ENCODE data around the gene NCR3LG1.
A peak's percentile ranks its signal among the peaks of the same experiment; 100 is the strongest.

NCR3LG1 gene, protein sequence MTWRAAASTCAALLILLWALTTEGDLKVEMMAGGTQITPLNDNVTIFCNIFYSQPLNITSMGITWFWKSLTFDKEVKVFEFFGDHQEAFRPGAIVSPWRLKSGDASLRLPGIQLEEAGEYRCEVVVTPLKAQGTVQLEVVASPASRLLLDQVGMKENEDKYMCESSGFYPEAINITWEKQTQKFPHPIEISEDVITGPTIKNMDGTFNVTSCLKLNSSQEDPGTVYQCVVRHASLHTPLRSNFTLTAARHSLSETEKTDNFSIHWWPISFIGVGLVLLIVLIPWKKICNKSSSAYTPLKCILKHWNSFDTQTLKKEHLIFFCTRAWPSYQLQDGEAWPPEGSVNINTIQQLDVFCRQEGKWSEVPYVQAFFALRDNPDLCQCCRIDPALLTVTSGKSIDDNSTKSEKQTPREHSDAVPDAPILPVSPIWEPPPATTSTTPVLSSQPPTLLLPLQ

DNA sequence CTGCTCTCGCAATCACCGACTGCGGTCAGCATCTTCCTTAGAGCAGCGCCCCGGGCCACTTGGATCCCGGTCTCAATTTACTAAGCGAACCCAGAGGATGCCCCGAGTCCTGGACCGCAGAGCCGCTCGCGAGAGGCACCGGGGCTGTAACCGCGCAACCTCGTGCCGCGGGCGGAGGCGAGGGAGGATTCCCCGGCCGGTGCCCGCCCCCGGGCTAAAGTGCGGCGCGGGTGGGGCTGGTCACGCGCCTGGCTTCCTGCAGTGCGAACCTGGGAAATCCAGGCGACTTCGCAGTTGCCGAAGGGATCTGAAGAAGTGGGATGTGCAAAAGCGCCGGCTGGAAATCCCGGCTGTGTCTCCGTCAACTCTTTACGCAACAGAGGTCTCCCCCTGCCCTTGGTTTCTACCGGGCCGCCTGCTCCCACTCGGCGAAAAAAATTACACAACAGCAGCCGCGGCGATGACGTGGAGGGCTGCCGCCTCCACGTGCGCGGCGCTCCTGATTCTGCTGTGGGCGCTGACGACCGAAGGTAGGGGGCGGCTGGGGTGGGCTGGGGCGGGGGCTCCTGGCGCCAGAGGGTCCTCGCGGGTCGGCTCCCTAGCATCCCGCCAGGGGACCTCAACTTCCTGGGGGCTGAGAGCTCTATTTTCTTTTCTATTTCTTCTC is at the start of gene NCR3LG1:
Gene NCR3LG1 (plus strand): TSS at position 291 of the 667 bp plus-strand sequence. CDS start 170 bp downstream, at position 461.
- peak; percentile 95 for DNase-seq

DNA sequence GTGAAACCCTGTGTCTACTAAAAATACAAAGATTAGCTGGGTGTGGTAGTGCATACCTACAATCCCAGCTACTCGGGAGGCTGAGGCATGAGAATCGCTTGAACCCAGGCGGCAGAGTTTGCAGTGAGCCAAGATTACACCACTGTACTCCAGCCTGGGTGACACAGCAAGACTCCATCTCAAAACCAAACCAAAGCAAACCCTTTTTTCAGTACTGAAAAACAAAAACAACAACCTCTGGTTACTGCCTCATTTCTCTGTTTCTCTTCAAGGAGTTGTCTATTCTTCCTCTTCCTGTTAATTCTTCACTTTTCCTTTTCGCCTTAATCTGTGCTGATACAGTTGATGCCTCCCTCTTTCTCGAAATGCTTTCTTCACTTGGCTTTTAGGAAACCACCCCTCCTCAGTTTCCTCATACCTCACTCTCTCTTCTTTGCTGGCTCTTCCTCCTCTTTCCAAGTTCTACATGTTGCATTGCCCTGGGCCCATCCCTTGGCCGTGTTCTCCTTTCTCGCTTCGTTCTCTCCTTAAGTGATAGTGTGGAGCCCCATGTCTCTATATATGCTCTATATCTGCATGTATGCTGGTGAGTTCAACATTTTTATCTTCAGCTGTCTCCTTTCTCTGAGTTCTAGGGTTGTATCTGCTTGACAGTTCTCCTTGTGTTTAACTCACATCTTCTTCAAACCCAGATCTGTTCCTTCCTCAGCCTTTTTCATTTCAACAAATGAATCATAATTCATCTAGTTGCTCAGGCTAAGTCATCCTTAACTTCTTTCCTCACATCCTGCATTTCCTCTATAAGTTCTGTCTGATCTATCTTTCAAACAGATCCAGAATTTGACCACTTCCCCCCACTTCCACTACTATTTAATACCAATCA is 38.0 kb upstream of the NCR3LG1 start:
- DNase-seq, result no peak

DNA sequence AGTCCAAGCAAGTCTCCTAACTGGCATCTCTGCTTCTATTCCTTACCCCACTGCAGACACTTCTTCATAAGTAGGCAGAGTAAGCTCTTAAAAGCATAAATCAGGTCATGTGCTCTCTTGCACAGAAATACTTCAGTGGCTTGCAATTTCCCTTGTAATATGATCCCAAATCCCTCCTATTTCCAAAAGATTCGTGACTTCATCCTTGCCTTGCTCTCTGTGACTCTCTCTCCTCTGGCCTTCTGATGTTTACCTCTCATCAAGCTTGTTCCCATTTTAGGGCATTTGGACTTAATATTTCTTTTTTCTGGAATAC is 37.4 kb upstream of the NCR3LG1 start:
- no peak for DNase-seq

DNA sequence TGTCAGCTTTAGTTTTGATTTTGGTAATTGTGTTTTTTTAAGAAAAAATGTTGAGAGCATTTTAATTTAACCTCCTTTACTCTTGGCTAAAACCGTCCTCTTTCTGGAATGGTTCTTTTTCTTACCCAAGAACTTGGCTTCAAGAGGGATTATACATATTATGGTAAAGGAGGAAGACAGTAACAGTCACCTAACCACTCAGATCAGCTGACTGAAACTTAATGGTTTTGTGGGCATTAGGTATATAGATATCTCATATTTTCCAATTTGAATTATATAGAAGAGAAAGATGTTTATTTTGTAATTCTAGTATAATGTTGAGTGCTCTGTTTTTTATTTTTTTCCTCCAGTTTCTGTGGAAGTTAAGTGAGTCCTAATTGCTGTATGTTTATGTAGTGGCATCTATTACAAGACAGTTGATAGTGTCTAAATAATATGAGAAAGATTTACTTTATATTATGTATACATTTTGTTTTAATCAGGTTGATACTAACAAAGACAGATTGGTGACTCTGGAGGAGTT is 36.6 kb upstream of the NCR3LG1 start:
- DNase-seq, result no peak

DNA sequence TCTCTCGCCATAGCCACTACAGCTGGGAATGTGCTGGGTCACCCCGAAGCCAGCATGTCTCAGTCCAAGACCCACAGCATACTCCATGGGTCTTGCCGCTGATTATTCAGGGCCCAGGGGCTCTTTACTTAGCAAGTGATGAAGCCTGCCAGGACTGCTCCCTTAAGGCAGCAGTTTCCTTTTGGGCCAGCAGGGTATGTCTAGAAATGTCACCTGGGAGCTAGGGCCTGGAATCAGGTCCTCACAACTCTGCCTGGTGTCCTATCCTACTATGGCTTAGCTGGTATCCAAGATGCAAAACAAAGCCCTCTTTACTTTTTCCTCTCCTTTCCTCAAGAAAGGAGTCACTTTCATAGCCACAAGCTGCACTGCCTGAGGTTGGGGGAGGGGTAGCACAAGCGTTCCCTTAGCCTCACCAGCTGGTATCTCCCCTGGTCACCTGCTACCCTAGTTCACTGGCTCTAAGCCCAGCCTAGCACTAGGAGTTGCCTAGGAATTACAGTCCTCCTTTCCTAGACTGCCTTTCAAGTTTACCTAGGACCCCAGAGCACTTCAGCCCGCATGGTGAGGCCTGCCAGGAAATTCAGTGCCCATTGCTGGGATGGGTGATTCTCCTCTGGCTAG is 22.6 kb upstream of the NCR3LG1 start:
- no peak for DNase-seq

DNA sequence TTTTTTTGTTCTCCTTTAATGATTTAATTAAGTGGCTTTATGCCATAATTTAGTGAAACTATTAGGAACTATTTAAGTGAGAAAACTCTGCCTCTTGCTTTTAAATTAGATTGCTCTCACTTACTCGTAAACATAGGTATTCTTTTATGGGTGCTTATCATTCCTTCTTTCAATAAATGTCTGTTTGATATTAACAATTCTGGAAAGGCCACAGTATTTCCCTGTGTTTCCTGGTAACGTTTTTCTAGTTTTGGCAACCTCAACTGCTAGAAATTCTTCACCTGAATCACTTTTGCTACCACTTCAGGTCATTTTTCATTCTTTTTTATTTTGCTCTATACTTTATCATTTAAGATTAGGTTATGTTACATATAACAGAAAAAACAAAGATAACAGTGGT is 19.9 kb upstream of the NCR3LG1 start:
- DNase-seq, result no peak

DNA sequence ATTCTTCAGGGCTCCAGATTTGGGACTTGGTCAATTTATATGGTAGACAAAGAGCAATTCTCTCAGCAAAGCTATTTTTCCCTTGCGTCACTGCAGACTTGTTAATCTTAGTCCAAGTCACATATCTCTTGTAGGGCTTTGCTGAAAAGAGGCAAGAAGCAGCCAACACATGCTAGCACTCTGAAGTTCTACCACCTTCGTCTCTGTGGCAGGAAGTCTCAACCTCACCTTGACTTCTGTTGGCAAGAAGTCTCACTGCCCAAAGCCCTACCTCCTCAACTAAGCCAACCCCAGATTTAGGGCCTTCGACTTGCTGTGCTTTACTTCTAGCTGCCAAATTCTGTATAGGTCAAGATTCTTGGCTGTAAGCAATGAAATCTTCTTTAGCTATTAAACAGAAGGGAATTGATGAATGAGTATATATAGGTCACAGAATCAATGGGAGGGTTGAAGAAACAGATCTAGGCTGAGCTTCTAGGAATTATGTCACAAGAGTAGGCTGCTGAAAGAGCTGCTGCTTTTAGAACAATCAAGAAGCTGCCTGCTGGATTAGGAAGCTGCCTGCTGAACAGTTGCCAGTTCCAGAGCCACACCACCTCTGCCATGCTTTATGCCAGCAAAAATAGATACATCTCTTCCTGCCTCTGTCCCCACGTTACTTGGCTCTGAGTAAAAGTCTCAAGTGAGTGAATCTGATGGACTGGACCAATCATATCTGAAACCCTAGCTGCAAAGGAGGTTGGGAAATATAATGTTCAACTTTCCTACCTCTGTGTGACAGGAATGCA is 17.6 kb upstream of the NCR3LG1 start:
- DNase-seq, result no peak

DNA sequence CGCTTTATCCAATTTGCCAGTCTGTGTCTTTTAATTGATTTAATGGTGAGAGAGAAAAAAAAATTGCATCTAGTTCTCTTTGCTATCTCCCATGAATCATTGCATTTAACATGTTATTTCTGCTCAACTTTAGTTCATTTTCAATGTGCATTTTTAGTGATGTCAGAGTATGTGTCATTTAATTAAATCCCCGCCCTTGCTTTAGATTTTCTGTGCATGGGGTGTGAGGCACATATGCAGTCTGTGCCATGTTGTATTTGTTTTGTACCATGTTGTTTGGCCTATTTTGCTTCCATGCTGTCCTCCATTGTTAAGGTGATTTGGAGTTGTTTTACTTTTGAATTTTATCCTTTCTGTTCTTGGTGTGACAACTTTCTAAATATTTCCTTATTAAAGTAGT is 8.3 kb upstream of the NCR3LG1 start:
- no peak for DNase-seq

DNA sequence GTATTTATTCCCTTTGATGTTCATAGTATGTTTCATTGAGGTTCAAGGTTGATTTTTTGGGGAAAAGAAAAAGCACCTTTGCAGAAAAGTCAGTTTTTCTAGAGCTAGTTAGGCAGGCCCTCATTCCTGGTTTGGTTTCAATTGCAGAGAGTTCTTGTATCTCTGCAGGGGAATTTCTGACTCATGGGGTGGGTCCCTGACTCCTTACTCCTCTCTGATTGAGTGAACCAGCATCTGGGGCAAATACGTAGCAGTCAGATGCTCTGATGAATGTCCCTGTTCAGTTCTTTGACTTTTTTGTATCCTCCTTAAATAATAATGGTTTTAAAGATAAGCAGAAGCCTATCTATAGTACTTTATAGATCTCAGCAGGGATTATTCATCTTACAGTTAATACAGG is 7.7 kb upstream of the NCR3LG1 start:
- DNase-seq, result peak; percentile 5

DNA sequence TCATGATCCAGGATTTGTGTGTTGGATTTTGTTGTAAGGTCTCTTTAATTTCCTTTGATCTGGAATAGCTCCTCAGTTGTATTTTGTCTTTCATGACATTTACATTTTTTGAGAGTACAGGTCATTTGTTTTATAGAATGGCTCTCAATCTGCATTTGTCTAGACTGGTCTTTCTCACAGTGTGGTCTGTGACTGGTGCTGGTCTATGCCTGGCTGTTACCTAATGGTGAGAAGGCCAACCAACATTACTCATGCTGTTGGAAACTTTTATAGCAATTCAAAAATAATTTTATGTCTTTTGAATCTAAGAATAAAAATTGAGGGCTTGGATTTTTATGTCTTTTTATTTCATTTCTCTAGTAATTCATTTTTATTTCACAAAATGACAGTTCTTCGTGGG is 3.9 kb upstream of the NCR3LG1 start:
- no peak for DNase-seq

DNA sequence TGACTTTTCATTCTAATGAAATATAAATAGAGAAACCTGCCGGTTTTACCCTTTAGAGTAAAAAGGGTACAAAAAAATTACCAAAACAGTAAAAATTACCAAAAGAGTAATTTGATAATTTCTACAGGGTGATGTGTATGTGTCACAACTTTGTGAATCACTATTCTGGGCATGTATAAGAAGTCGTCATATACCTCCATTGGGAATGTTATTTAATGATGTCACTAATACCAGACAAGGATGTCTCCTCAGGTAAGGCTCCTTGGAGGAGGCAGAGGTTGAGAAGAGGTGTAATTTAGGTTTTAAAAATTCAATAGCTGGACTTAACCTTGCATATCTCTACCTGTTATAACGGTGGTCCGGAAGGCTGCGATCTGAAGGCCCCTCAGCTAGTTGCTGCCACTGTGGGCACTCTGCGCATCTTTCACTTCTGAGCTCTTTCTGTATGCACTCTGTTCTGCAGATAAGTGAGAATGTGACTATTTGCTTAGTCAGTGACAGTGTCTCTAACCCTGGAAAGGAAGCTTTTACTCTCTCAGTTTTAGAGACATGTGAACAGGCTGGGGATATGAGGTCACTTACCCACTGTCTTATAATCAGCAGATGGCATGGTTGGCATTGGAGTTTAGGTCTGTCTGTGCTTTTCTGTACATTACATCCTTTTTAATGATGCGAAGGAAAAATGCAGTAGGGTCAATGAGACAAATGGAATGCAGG is 987 bp upstream of the NCR3LG1 start:
- peak; percentile 50 for DNase-seq

DNA sequence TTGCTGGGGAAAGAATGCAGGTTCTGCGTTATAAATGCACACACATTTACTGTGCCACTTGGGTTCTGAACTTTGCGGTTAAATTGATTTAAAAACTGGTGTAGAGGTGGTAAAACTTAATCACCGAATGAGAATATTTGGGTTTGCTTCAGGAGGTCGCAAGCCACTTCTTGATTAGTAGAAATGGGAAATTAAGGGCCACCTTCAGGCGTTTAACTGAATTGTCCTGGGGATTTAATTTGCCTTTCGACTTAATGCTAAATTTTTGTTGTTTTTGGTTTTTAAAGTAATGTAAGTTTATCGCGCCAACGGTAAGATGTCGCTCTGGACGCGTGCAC is 459 bp upstream of the NCR3LG1 start:
- no peak for DNase-seq

DNA sequence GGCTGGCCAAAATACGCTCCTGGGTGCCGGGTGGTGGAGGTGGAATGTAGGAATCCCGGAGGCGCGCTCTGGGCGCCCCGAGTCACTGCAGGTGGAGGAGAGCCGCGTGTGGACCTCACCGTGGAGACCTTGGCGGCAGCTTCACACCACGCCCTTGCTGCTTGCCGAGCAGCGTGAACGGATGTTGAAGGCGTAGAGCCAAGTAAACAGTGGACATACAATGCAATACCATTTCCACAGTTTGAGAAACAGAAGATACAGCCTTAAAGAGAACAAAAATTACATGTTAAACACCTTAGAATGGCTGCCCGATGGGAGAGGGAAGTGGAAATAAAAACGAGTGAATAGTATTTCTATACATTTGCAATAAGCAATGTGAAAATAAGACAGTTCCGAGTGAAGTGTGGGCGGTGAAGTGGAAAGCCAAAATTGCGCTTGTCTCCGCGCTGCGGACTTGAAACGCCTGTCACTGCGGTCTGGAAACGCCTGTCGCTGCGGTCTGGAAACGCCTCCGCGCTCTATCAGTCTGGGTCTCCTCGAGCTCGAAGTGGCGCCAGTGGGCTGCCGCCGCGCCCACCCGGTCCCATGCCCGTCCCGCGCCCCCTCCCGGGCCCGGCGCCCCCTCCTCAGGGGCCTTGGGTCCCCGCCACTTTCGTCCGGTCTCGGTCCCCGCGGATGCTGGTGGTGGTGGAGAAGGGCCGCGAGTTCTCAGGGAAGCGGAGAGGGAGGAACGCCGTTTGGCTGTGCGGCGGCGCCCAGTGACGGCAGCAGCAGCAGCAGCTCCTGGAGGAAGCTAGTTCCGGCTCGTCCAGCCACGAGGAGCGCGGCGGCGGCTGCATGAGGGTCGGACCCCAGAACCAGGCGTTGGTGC is 1.6 kb downstream of the NCR3LG1 start:
- DNase-seq, result peak; percentile 75

DNA sequence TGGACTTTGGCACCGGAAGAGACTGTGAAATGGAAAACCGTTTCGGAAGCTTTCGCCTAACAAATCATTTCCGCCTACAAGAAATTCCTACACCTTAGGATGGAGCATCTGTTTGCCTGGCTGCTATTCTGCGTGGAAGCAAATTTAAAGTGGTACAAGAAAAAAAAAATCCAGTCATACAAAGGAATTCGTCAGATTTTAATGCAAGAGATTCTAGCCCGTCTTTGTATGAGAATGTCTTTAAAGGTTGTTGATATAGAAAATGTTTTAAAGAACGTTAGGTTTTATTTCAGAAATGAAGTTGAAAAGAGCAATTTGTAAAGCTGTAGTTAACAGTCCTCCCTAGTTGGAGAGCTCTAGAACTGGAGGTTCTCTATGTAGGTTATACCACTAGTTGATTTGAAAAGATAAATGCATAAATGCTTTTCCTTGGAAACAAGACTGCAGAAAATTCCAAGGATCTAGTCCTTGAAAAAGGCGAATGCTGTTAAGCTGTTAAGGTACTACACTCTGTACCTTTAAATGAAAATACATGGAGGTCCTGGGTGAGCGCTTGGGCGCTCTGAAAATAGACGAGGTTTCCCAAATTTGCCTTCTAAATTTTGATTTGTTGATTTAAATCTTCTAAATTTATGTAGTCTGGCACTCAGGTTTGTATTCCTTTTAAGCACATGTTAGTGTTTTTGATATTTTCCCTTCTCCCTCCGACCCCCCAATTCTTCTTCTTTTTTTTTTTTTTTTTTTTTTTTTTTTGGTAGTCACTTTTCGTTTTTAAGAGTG is 2.4 kb downstream of the NCR3LG1 start:
- DNase-seq, result no peak

DNA sequence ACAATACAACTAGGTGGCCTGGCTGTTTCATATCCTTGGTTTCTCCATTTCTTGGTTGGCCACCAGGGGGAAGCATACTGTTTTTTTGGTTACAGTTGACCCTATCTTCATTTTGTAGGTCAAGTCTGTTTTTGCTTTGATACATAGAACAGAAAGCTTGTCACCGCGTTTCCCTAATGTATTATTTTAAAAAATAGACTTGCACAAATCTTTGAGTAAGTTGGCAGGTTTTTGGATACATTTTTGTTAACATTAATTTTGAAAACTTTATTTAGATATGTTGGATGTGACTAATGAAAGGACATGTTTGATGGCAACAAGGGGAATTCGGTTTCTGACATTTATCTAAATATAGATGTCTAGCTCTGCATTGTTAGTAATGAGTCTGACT is 3.0 kb downstream of the NCR3LG1 start:
- peak; percentile 83 for DNase-seq

DNA sequence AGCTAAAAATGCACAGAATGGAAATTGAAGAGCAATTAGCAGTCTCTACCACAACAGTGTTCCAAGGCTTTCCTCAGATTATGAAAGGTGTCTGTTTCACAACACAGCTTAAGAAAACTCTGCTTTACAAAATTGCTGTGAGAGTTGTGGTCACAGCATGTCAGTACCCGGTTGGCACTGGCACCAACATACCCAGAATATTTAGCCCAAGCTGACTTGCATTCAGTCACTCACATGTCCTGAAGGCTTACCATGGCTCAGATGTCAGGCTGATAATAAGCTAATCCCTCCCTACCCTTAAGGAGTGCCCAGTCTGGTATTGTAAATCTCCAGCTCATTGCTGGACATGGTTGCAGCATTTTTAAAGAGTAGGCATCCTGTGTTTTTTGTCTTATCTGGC is 14.9 kb downstream of the NCR3LG1 start:
- no peak for DNase-seq

DNA sequence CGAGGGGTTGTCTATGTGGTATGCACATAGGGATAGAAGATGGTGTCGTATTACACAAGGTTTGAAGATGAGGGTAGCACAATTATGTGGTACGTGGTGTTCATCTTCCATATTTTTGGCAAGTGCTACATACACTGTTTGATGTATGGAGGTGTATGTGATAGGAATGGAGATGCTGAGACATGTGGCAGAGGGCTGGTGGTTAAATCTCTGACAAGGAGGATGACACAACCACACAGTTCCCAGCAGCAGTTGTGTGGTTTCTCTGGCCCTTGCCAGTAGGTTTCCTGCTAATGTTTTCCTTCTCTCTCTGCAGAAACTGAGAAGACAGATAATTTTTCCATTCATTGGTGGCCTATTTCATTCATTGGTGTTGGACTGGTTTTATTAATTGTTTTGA is 17.0 kb downstream of the NCR3LG1 start:
- no peak for DNase-seq

DNA sequence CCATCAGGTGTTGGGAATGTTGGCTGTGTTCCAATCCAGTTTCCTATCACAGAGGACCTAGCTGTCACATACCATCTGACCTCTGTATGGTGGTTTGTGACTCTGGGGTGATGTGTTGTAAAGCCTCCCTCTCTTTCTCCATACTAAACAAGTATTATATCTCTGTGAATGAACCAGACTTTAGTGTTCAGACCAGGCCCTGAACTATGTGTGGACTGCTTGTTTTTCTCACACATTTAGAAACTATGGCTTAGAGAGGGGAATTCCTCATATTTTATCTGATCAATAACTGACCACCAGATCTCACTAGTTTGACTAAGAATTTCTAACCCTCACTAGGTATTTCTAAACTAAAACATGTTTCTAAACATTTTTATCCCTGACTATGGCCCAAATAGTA is 17.5 kb downstream of the NCR3LG1 start:
- no peak for DNase-seq

DNA sequence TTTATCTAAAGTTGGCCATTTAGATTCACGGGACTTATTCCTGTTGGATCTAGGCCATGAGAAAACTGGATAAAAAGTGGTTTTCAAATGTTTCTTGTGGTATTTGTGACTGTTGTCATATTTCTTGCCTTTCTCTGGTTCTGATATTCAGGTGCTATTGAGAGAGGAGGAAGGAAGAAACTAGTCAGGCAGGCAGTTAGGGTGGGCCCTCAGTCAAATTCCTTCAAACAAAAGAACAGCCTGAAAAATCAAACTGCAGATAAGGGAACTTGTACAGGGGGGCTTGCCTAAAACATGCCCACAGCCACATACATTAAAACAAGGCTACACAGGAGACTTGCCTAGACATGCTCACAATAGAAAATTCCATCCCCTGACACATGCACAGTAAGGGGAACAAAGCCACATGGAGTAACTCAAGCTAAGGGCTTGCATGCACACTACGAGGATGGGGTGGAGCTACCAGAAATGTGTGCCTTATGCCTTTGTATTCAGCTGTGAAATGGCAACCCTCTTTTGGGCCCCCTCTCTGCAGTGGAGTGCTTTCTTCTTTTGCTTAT is 18.2 kb downstream of the NCR3LG1 start:
- DNase-seq, result no peak

Data from suppressor macrophage treated with lipopolysaccharide for 4 hours (primary cell).